Measurements from ENCODE around the gene USH2A. TPM values are rescaled to one million over a fixed set of nuclear protein-coding genes. Genes with fewer than 3 reads are reported as not detected.

USH2A gene
- total RNA-seq, 4 donors from 2014 or later = under 0.01 to 1.9 (median under 0.01) TPM

DNA sequence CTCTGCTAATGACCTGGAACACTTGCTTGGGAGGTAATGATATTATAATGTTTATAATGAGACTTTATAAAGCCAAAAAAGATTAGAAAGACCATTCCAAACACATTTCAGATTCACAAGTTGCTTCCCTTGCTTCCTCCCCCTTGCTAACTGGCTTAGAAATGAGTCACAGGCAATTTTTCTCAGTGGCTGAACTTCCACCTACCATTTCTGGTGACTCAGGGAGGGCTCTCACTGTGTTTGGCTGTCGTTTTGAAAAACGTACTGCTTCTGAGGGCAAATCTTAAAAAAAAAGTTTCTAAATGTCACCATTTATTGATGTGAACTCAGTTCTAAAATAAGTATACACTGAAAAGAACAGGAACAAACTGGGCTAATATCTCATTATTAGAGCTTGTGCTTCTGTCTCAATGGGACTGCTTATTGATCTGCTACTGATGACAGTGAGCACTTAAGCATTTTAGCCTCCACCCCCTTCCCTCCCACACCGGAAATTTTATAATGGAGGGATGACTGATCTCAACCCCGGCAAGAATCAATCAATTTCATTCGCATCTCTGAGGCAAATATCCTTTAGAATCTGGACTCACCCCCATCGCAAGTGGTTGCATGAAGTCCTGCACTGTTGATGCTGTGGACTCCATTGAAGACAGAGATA is 577.9 kb downstream of the USH2A start:
- DNase-seq (ENCODE audit: extremely low spot score) = no peak
- Histone ChIP-seq H3K27ac (replicated peaks in 1 of 4) (no peak overlapping the region), H3K4me3 (no peak overlapping the region), H3K36me3 (no peaks in the 10 kb centered on the region), H3K9me3 (peaks cover 0 to 16% (median 3%) of the 10 kb centered on the region in 4 donors), H3K27me3 (no peaks in the 10 kb centered on the region), H3K4me1 (no peaks in the 10 kb centered on the region)
- WGBS = 81% methylated on average over 6 of the region's 6 CpGs
- intact Hi-C loops (cut with DNase I) = no loop called here
- TF ChIP-seq, protein P1, sequence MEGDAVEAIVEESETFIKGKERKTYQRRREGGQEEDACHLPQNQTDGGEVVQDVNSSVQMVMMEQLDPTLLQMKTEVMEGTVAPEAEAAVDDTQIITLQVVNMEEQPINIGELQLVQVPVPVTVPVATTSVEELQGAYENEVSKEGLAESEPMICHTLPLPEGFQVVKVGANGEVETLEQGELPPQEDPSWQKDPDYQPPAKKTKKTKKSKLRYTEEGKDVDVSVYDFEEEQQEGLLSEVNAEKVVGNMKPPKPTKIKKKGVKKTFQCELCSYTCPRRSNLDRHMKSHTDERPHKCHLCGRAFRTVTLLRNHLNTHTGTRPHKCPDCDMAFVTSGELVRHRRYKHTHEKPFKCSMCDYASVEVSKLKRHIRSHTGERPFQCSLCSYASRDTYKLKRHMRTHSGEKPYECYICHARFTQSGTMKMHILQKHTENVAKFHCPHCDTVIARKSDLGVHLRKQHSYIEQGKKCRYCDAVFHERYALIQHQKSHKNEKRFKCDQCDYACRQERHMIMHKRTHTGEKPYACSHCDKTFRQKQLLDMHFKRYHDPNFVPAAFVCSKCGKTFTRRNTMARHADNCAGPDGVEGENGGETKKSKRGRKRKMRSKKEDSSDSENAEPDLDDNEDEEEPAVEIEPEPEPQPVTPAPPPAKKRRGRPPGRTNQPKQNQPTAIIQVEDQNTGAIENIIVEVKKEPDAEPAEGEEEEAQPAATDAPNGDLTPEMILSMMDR (IDR thresholded peaks at IDR 0.05) = no peak
- TF ChIP-seq POLR2A (IDR thresholded peaks at IDR 0.05; ENCODE audit: low read depth) = no peak
- TF ChIP-seq POLR2AphosphoS5 (IDR thresholded peaks at IDR 0.05) = no peak
- TF ChIP-seq EP300 (IDR thresholded peaks at IDR 0.05) = no peak

DNA sequence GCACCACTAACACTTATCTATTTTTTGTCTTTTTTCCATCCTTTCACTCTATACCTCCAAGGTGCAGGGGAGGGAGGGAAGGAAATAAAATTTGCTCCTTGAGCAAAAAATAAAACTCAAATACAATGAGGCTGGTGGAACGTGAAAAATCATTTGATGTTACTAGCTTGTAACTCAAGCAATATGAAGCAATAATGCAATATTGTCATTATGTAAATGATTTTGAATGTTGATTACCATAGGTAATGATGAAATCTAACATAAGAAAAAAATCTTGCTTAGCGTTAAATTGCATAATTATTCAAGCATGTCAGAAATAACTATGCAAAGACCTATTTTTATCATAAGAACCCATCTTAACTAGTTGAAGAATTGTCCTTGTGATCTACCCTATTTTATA is 578.5 kb downstream of the USH2A start:
- intact Hi-C loops (cut with DNase I) = no loop called here
- 83% methylated on average over 2 of the region's 2 CpGs for WGBS
- no peak overlapping the region for H3K4me3 ChIP-seq

DNA sequence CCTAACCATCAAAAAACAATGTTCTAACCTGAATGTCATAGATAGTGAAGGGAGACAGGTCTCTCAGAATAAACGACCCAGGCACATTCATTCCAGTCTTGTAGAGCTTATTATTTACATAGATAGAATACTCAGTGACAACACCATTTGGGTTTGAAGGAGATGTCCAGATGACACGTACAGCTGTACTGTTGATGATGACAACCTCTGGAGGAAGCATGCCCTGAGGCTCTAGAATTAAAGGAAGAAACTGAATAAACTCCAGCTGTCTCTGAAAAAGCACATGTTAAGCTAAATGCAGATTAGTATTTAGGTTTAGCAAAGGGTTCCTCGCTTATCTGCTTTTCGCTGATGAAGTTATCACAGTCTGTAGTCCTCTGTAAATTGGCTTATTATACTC is 579.0 kb downstream of the USH2A start:
- Histone ChIP-seq H3K27me3 (no peaks in the 10 kb centered on the region), H3K36me3 (no peaks in the 10 kb centered on the region), H3K27ac (replicated peaks in 1 of 4) (no peak overlapping the region), H3K4me1 (no peaks in the 10 kb centered on the region), H3K9me3 (peaks cover 0 to 16% (median 3%) of the 10 kb centered on the region in 4 donors), H3K4me3 (no peak overlapping the region)
- DNase-seq (ENCODE audit: extremely low spot score) = no peak
- intact Hi-C loops (cut with DNase I) = no loop called here
- 63% methylated on average over 4 of the region's 4 CpGs for WGBS
- TF ChIP-seq, protein P1 (IDR thresholded peaks at IDR 0.05) = no peak
- TF ChIP-seq EP300 (IDR thresholded peaks at IDR 0.05) (no peak), POLR2AphosphoS5 (IDR thresholded peaks at IDR 0.05) (no peak), POLR2A (IDR thresholded peaks at IDR 0.05; ENCODE audit: low read depth) (no peak)

More for the DNA sequence above, 578.5 kb downstream of the USH2A start:
- H3K9me3 ChIP-seq = peaks cover 0 to 16% (median 3%) of the 10 kb centered on the region in 4 donors
- no peak overlapping the region for H3K27ac ChIP-seq (replicated peaks in 1 of 4)
- H3K27me3 ChIP-seq = no peaks in the 10 kb centered on the region
- H3K4me1 ChIP-seq = no peaks in the 10 kb centered on the region
- no peak for TF ChIP-seq POLR2AphosphoS5 (IDR thresholded peaks at IDR 0.05)
- no peak for TF ChIP-seq EP300 (IDR thresholded peaks at IDR 0.05)
- TF ChIP-seq, protein P1 (IDR thresholded peaks at IDR 0.05) = no peak
- TF ChIP-seq POLR2A (IDR thresholded peaks at IDR 0.05; ENCODE audit: low read depth) = no peak
- DNase-seq (ENCODE audit: extremely low spot score) = no peak
- no peaks in the 10 kb centered on the region for H3K36me3 ChIP-seq

DNA sequence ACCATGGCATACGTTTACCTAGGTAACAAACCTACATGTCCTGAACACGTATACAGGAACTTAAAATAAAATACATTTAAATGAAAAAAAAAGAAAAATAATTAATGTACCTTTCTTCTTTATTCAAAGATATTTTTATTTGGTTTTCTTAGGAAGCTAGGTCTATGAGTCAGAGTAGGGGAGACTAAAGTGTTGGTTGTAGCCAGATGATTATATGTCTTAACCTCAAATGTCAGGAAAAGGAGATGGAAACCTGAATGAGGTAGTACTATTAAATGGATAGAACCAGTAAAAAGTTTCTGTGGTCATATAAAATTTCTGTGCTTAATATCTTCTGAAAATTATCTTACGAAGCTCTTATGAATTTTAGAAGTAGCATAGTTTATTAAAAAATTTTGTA is 580.3 kb downstream of the USH2A start:
- Histone ChIP-seq H3K27me3 (no peaks in the 10 kb centered on the region), H3K36me3 (no peaks in the 10 kb centered on the region), H3K4me1 (no peaks in the 10 kb centered on the region), H3K4me3 (no peak overlapping the region), H3K9me3 (peaks cover 0 to 16% (median 3%) of the 10 kb centered on the region in 4 donors), H3K27ac (replicated peaks in 1 of 4) (no peak overlapping the region)
- 87% methylated on average over 3 of the region's 3 CpGs for WGBS
- intact Hi-C loops (cut with DNase I) = no loop called here
- no peak for TF ChIP-seq EP300 (IDR thresholded peaks at IDR 0.05)
- TF ChIP-seq POLR2AphosphoS5 (IDR thresholded peaks at IDR 0.05) = no peak
- TF ChIP-seq, protein P1 (IDR thresholded peaks at IDR 0.05) = no peak
- no peak for TF ChIP-seq POLR2A (IDR thresholded peaks at IDR 0.05; ENCODE audit: low read depth)
- no peak for DNase-seq (ENCODE audit: extremely low spot score)

DNA sequence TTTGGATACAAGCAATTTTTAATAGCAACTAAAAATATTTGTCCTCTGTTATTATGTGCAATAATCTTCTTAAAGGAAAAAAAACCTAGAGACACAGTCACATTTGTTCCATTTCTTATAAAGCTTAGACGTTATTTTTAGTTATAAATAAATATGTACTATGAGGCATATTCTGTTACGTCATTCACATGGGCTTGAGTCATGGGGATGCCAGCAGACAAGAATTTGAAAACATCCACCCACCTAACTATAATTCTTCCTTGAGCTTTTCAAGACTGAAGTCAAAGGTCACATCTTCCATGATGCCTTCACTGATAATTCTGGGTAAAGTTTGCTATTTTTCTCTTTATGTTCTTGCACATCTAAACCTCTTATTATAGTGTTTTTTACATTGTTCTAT is 587.3 kb downstream of the USH2A start:
- H3K4me1 ChIP-seq = no peaks in the 10 kb centered on the region
- WGBS = 60% methylated on average over 2 of the region's 2 CpGs
- no peaks in the 10 kb centered on the region for H3K27me3 ChIP-seq
- no peaks in the 10 kb centered on the region for H3K36me3 ChIP-seq
- TF ChIP-seq POLR2AphosphoS5 (IDR thresholded peaks at IDR 0.05) (no peak), EP300 (IDR thresholded peaks at IDR 0.05) (no peak), POLR2A (IDR thresholded peaks at IDR 0.05; ENCODE audit: low read depth) (no peak)
- TF ChIP-seq, protein P1 (IDR thresholded peaks at IDR 0.05) = no peak
- peaks cover 0 to under 1% (median 0%) of the 10 kb centered on the region in 4 donors for H3K9me3 ChIP-seq
- no peak overlapping the region for H3K4me3 ChIP-seq
- DNase-seq (ENCODE audit: extremely low spot score) = no peak
- intact Hi-C loops (cut with DNase I) = no loop called here
- no peak overlapping the region for H3K27ac ChIP-seq (replicated peaks in 1 of 4)
